Progenitor cell of endocrine pancreas (in vitro differentiated cells): ENCODE measurements around the gene TMEM9B. TPM values are rescaled to one million over a fixed set of nuclear protein-coding genes. Genes with fewer than 3 reads are reported as not detected.
"Not testable (repeated sequence)": the region's sequence is repeated elsewhere in the genome, so short reads cannot be mapped to it uniquely, and the experiment has no call there.

Experiments used
- DNase-seq: peaks from one replicate; pipeline ENCODE4 v3.0.0; 2021; ENCODE audit warnings: low spot score; ENCODE audit not compliant: unreplicated experiment
- H3K27ac Mint-ChIP-seq: 2 replicates; pipeline ENCODE4 v1.8.0; 2021; ENCODE audit warnings: mild to moderate bottlenecking, moderate library complexity, mixed read lengths
- H3K27me3 Mint-ChIP-seq: 2 replicates; pipeline ENCODE4 v1.8.0; 2021; ENCODE audit warnings: mixed read lengths
- H3K36me3 Mint-ChIP-seq: 2 replicates; pipeline ENCODE4 v1.8.0; 2022; ENCODE audit warnings: mixed read lengths; ENCODE audit not compliant: insufficient read depth
- H3K4me1 Mint-ChIP-seq: 2 replicates; pipeline ENCODE4 v1.8.0; 2021; ENCODE audit warnings: low read depth, mixed read lengths
- H3K4me3 Mint-ChIP-seq: 2 replicates; pipeline ENCODE4 v1.8.0; 2021; ENCODE audit warnings: low read depth, mild to moderate bottlenecking, moderate library complexity, mixed read lengths
- H3K9me3 Mint-ChIP-seq: 2 replicates; pipeline ENCODE4 v1.8.0; 2021; ENCODE audit warnings: low read depth, mixed read lengths
- total RNA-seq: library from RNA; stranded (reverse); gene quantifications from 2 replicates; pipeline ENCODE4 v1.2.1, GENCODE V29; 2021
- TF ChIP-seq, protein P1 (sequence below): fragments of 200-600 bp; sonication (generic); IDR thresholded peaks from one replicate; pipeline ENCODE4 v1.5.0; 2021; ENCODE audit warnings: antibody characterized with exemption, mild to moderate bottlenecking; ENCODE audit not compliant: unreplicated experiment

Gene TMEM9B
- total RNA-seq, 1 donor from 2014 or later, result 20.4 TPM

DNA sequence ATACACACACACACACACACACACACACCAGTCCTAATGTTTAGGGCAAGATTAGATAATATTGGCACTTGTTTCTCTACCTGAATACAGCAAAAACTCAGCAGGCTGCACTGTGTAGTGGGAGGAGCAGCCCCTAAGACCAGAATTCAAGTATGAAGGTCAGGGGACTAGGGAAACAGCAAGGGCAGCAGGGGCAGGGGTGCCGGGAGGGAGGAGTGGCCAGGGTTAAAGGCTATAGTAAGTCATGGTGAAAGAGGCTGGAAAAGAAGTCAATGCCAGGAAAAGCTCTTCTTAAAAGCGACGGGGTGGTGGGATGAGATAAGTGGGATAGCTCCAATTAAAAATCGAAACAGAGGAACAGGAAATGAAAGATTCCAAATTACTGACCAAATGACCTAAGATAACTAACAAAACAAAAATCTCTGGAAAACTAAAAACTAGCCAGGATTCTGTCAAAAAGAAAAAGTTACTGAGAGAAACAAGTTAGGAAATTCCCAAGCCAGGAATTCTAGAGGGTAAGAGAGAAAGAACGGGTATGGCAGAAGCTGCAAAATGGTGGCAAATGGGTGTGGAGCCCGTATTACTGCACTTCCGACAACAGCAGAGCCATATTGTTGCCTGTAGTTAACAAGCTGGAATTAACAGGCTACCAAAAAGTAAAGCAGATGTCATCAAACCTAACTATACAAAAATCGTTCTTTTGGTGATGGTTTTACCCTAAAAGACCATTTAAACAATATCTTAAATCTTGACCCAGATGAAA, 22.7 kb downstream of the TMEM9B start:
- Mint-ChIP-seq H3K27ac (no peak overlapping the region), H3K4me1 (no peaks in the 10 kb centered on the region), H3K27me3 (no peaks in the 10 kb centered on the region), H3K4me3 (no peak overlapping the region), H3K9me3 (peaks cover 6% of the 10 kb centered on the region), H3K36me3 (peaks cover 4% of the 10 kb centered on the region)
- DNase-seq, result no peak
- TF ChIP-seq, protein P1, sequence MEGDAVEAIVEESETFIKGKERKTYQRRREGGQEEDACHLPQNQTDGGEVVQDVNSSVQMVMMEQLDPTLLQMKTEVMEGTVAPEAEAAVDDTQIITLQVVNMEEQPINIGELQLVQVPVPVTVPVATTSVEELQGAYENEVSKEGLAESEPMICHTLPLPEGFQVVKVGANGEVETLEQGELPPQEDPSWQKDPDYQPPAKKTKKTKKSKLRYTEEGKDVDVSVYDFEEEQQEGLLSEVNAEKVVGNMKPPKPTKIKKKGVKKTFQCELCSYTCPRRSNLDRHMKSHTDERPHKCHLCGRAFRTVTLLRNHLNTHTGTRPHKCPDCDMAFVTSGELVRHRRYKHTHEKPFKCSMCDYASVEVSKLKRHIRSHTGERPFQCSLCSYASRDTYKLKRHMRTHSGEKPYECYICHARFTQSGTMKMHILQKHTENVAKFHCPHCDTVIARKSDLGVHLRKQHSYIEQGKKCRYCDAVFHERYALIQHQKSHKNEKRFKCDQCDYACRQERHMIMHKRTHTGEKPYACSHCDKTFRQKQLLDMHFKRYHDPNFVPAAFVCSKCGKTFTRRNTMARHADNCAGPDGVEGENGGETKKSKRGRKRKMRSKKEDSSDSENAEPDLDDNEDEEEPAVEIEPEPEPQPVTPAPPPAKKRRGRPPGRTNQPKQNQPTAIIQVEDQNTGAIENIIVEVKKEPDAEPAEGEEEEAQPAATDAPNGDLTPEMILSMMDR, result no peak

- Mint-ChIP-seq H3K4me3 (no peak overlapping the region), H3K36me3 (no peaks in the 10 kb centered on the region), H3K9me3 (no peaks in the 10 kb centered on the region), H3K27ac (no peak overlapping the region), H3K4me1 (peaks cover 1% of the 10 kb centered on the region), H3K27me3 (peaks cover 7% of the 10 kb centered on the region)
- TF ChIP-seq, protein P1, result no peak
- no peak for DNase-seq
Measured at GRCh38 chr11:8937659-8938058, 26.6 kb downstream of the TMEM9B start.

GRCh38 chr11:8937159-8937558, 27.1 kb downstream of the TMEM9B start:
- DNase-seq, result no peak
- Mint-ChIP-seq H3K27ac (no peak overlapping the region), H3K36me3 (no peaks in the 10 kb centered on the region), H3K4me3 (no peak overlapping the region), H3K9me3 (no peaks in the 10 kb centered on the region), H3K27me3 (peaks cover 7% of the 10 kb centered on the region), H3K4me1 (peaks cover 1% of the 10 kb centered on the region)
- TF ChIP-seq, protein P1, result no peak

GRCh38 chr11:8935789-8936188, 28.5 kb downstream of the TMEM9B start:
- not testable (repeated sequence) for H3K27me3 Mint-ChIP-seq, H3K4me1 Mint-ChIP-seq, H3K4me3 Mint-ChIP-seq, H3K36me3 Mint-ChIP-seq, DNase-seq, H3K27ac Mint-ChIP-seq, H3K9me3 Mint-ChIP-seq

GRCh38 chr11:8934742-8935488, 29.3 kb downstream of the TMEM9B start:
- DNase-seq, result no peak

More at GRCh38 chr11:8934742-8935488, 29.3 kb downstream of the TMEM9B start:
- peak overlapping the region; percentile 14 for H3K27ac Mint-ChIP-seq
- TF ChIP-seq, protein P1, result no peak
- no peak overlapping the region for H3K4me3 Mint-ChIP-seq
- H3K9me3 Mint-ChIP-seq, result no peaks in the 10 kb centered on the region
- H3K36me3 Mint-ChIP-seq, result no peaks in the 10 kb centered on the region
- H3K27me3 Mint-ChIP-seq, result peaks cover 7% of the 10 kb centered on the region
- H3K4me1 Mint-ChIP-seq, result peaks cover 1% of the 10 kb centered on the region
